Fibroblast of lung (primary cell): ENCODE measurements around the gene JAKMIP1.

Experiments used
- EZH2 ChIP-seq: IDR thresholded peaks from 2 replicates; pipeline ENCODE4 v1.5.1; 2012; ENCODE audit warnings: low read length, control low read depth, mild to moderate bottlenecking; ENCODE audit errors: missing control alignments
- TF ChIP-seq, protein P1 (sequence below), 2 donors: IDR thresholded peaks in 1 of 2; conservative IDR thresholded peaks in 1 of 2; 1 replicate in 1 of 2; 2 replicates in 1 of 2; pipeline ENCODE4 v1.5.1; 2011 to 2012; ENCODE audit warnings: low read length in 2 of 2, control low read depth in 1 of 2, inconsistent platforms in 1 of 2, low read depth in 1 of 2, mild to moderate bottlenecking in 1 of 2

DNA sequence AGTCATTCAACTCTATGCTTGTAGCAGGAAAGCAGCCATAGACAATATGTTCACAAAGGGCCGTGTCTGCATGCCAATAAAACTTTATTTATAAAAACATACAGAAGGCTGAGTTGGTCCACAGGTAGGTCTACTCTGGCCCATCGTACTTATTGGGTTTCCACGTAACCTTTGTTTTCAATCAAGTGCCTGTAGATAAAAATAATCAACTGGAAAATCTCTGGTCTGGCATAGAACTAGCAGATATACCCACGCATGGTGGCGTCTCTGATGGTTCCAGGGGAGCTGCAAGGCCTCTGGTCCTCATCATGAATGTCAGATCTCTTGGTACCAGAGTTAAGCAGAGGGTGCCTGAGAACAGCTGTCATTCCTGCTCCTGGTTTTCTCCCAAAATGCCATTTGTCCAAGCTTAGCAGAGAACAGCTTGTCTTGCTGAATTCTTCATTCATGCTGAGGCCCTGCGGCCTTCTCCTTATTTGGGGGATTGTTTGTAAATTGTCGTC is 31.4 kb upstream of the JAKMIP1 start:
- TF ChIP-seq, protein P1, sequence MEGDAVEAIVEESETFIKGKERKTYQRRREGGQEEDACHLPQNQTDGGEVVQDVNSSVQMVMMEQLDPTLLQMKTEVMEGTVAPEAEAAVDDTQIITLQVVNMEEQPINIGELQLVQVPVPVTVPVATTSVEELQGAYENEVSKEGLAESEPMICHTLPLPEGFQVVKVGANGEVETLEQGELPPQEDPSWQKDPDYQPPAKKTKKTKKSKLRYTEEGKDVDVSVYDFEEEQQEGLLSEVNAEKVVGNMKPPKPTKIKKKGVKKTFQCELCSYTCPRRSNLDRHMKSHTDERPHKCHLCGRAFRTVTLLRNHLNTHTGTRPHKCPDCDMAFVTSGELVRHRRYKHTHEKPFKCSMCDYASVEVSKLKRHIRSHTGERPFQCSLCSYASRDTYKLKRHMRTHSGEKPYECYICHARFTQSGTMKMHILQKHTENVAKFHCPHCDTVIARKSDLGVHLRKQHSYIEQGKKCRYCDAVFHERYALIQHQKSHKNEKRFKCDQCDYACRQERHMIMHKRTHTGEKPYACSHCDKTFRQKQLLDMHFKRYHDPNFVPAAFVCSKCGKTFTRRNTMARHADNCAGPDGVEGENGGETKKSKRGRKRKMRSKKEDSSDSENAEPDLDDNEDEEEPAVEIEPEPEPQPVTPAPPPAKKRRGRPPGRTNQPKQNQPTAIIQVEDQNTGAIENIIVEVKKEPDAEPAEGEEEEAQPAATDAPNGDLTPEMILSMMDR (conservative IDR thresholded peaks at IDR 0.05 in 1 of 2, IDR thresholded peaks at IDR 0.05 in 1 of 2; ENCODE audit: low read depth in 1 of 2, low read length in 2 of 2) = no peak
- TF ChIP-seq EZH2 = no peak
